ENCODE measurements around the gene PAIP1. TPM values are rescaled to one million over a fixed set of nuclear protein-coding genes. Genes with fewer than 3 reads are reported as not detected.
A peak's percentile ranks its signal among the peaks of the same experiment; 100 is the strongest.
"Not testable (repeated sequence)": the region's sequence is repeated elsewhere in the genome, so short reads cannot be mapped to it uniquely, and the experiment has no call there.

Gene PAIP1
- total and polyA plus RNA-seq, 2 experiments from 2014 or later, result 123 to 131 TPM

GRCh38 chr5:43603344-43604217 is 46.7 kb upstream of the PAIP1 start:
- peak; percentile 52 for DNase-seq (ENCODE audit: low spot score)
- H3K4me2 ChIP-seq, result peak overlapping the region; percentile 82
- peak overlapping the region; percentile 79 for H3K4me3 ChIP-seq
- H3K9me2 ChIP-seq (replicated peaks; ENCODE audit: insufficient read depth), result no peaks in the 10 kb centered on the region
- H3K79me2 ChIP-seq, result peaks cover 71% of the 10 kb centered on the region
- no peaks in the 10 kb centered on the region for H4K20me1 ChIP-seq (ENCODE audit: insufficient read depth, poor library complexity, severe bottlenecking)
- no peaks in the 10 kb centered on the region for H3K27me3 ChIP-seq
- peaks cover 10% of the 10 kb centered on the region for H3K4me1 ChIP-seq (ENCODE audit: insufficient read depth)
- peak overlapping the region; percentile 88 for H2AFZ ChIP-seq
- no peaks in the 10 kb centered on the region for H3K9me3 ChIP-seq (ENCODE audit: low read depth)
- H3K36me3 ChIP-seq (replicated peaks; ENCODE audit: insufficient read depth, low read depth), result no peaks in the 10 kb centered on the region
- peak overlapping the region; percentile 87 for H3K27ac ChIP-seq
- 15% methylated on average over 46 of the region's 49 CpGs for WGBS (ENCODE audit: low lambda C conversion rate, missing lambda C conversion rate)
- TF ChIP-seq CTCF (IDR thresholded peaks at IDR 0.05; ENCODE audit: poor library complexity), result no peak
- no peak for TF ChIP-seq EZH2 (IDR thresholded peaks at IDR 0.05; ENCODE audit: borderline replicate concordance)
- no peak for TF ChIP-seq EZH2phosphoT487 (IDR thresholded peaks at IDR 0.05; ENCODE audit: low read depth, severe bottlenecking, unreplicated experiment)

- TF ChIP-seq EZH2phosphoT487 (IDR thresholded peaks at IDR 0.05; ENCODE audit: low read depth, severe bottlenecking, unreplicated experiment) (no peak), CTCF (IDR thresholded peaks at IDR 0.05; ENCODE audit: poor library complexity) (no peak), EZH2 (IDR thresholded peaks at IDR 0.05; ENCODE audit: borderline replicate concordance) (no peak)
- peak within 1 kb of the TSS; percentile 79 for H3K4me3 ChIP-seq
These were observed 45.8 kb upstream of the PAIP1 start, which contains the start of gene NNT for GRCh38 chr5:43602461-43603343. Gene NNT, plus strand, starts transcription at chr5:43603180. Its CDS starts 6,016 bp downstream, at chr5:43609196.

GRCh38 chr5:43601454-43602260 is 44.8 kb upstream of the PAIP1 start:
- no peak for DNase-seq (ENCODE audit: low spot score)

More at GRCh38 chr5:43602461-43603343, 45.8 kb upstream of the PAIP1 start, which contains the start of gene NNT:
- DNase-seq (ENCODE audit: low spot score), result peak; percentile 86
- Histone ChIP-seq H3K36me3 (replicated peaks; ENCODE audit: insufficient read depth, low read depth) (no peaks in the 10 kb centered on the region), H3K9me2 (replicated peaks; ENCODE audit: insufficient read depth) (no peaks in the 10 kb centered on the region), H3K4me1 (ENCODE audit: insufficient read depth) (peaks cover 10% of the 10 kb centered on the region), H3K27me3 (no peaks in the 10 kb centered on the region), H3K27ac (peak within 1 kb of the TSS; percentile 87), H4K20me1 (ENCODE audit: insufficient read depth, poor library complexity, severe bottlenecking) (no peaks in the 10 kb centered on the region), H3K9me3 (ENCODE audit: low read depth) (no peaks in the 10 kb centered on the region), H2AFZ (peak within 1 kb of the TSS; percentile 88), H3K4me2 (peak within 1 kb of the TSS; percentile 82), H3K79me2 (peaks cover 66% of the 10 kb centered on the region)
- 1% methylated on average over 37 of the region's 60 CpGs for WGBS (ENCODE audit: low lambda C conversion rate, missing lambda C conversion rate)

GRCh38 chr5:43598927-43599326 is 42.0 kb upstream of the PAIP1 start:
- 96% methylated on average over 1 of the region's 1 CpG for WGBS (ENCODE audit: low lambda C conversion rate, missing lambda C conversion rate)

More at GRCh38 chr5:43601454-43602260, 44.8 kb upstream of the PAIP1 start:
- 60% methylated on average over 8 of the region's 8 CpGs for WGBS (ENCODE audit: low lambda C conversion rate, missing lambda C conversion rate)
- Histone ChIP-seq H3K4me3 (peak overlapping the region; percentile 79), H2AFZ (peak overlapping the region; percentile 88), H3K27me3 (no peaks in the 10 kb centered on the region), H3K36me3 (replicated peaks; ENCODE audit: insufficient read depth, low read depth) (no peaks in the 10 kb centered on the region), H3K79me2 (peaks cover 55% of the 10 kb centered on the region), H3K4me1 (ENCODE audit: insufficient read depth) (peaks cover 10% of the 10 kb centered on the region), H3K4me2 (peak overlapping the region; percentile 82), H4K20me1 (ENCODE audit: insufficient read depth, poor library complexity, severe bottlenecking) (no peaks in the 10 kb centered on the region), H3K9me2 (replicated peaks; ENCODE audit: insufficient read depth) (no peaks in the 10 kb centered on the region), H3K27ac (peak overlapping the region; percentile 87), H3K9me3 (ENCODE audit: low read depth) (no peaks in the 10 kb centered on the region)
- no peak for TF ChIP-seq CTCF (IDR thresholded peaks at IDR 0.05; ENCODE audit: poor library complexity)

More at GRCh38 chr5:43598927-43599326, 42.0 kb upstream of the PAIP1 start:
- not testable (repeated sequence) for H4K20me1 ChIP-seq (ENCODE audit: insufficient read depth, poor library complexity, severe bottlenecking); H3K4me2 ChIP-seq; H3K27me3 ChIP-seq; H3K4me3 ChIP-seq; DNase-seq (ENCODE audit: low spot score); H3K27ac ChIP-seq; H3K36me3 ChIP-seq (replicated peaks; ENCODE audit: insufficient read depth, low read depth); H3K9me2 ChIP-seq (replicated peaks; ENCODE audit: insufficient read depth); H3K9me3 ChIP-seq (ENCODE audit: low read depth); H2AFZ ChIP-seq
- peaks cover 35% of the 10 kb centered on the region for H3K79me2 ChIP-seq
- peaks cover 10% of the 10 kb centered on the region for H3K4me1 ChIP-seq (ENCODE audit: insufficient read depth)
